GM23338 (cell line): ENCODE results near the gene VGLL4. TPM values are rescaled to one million over a fixed set of nuclear protein-coding genes. Genes with fewer than 3 reads are reported as not detected.

Experiments
- ATAC-seq: fragments of 200-7000 bp; cut with Tn5 transposase; 3 replicates; pipeline ENCODE4 v1.9.1; 2020
- DNase-seq: peaks from one replicate; pipeline ENCODE4 v3.0.0-alpha.2; 2015; ENCODE audit warnings: low spot score
- H2AFZ ChIP-seq: fragments of 200-600 bp; sonication (generic); 2 replicates; pipeline ENCODE4 v1.8.0; 2016; ENCODE audit warnings: antibody characterized with exemption, mild to moderate bottlenecking, moderate library complexity
- H3F3A ChIP-seq: fragments of 200-600 bp; sonication (generic); replicated peaks from 2 replicates; pipeline ENCODE4 v1.8.0; 2017; ENCODE audit warnings: antibody characterized with exemption, mixed run types, low read depth
- H3K27ac ChIP-seq: fragments of 200-600 bp; sonication (generic); 2 replicates; pipeline ENCODE4 v1.6.1; 2016; ENCODE audit warnings: low read depth
- H3K27me3 ChIP-seq: fragments of 200-600 bp; sonication (generic); 2 replicates; pipeline ENCODE4 v1.8.0; 2016; ENCODE audit warnings: mild to moderate bottlenecking, mixed run types, moderate library complexity; ENCODE audit not compliant: insufficient read depth
- H3K36me3 ChIP-seq: fragments of 200-600 bp; sonication (generic); 2 replicates; pipeline ENCODE4 v1.8.0; 2016; ENCODE audit warnings: mild to moderate bottlenecking; ENCODE audit not compliant: insufficient read depth
- H3K4me1 ChIP-seq: fragments of 200-600 bp; sonication (generic); 2 replicates; pipeline ENCODE4 v1.8.0; 2016; ENCODE audit warnings: mild to moderate bottlenecking, moderate library complexity; ENCODE audit not compliant: insufficient read depth
- H3K4me2 ChIP-seq: fragments of 200-600 bp; sonication (generic); 2 replicates; pipeline ENCODE4 v1.7.1; 2017; ENCODE audit warnings: mixed run types
- H3K4me3 ChIP-seq: fragments of 200-600 bp; sonication (generic); 2 replicates; pipeline ENCODE4 v1.6.1; 2016; ENCODE audit warnings: mixed run types
- H3K79me2 ChIP-seq: fragments of 200-600 bp; sonication (generic); replicated peaks from 2 replicates; pipeline ENCODE4 v1.8.0; 2017; ENCODE audit warnings: mild to moderate bottlenecking; ENCODE audit not compliant: insufficient read depth
- H3K9me2 ChIP-seq: fragments of 200-600 bp; sonication (generic); 2 replicates; pipeline ENCODE4 v1.8.0; 2017; ENCODE audit not compliant: insufficient read depth
- H4K20me1 ChIP-seq: fragments of 200-600 bp; sonication (generic); replicated peaks from 2 replicates; pipeline ENCODE4 v1.8.0; 2017; ENCODE audit warnings: mild to moderate bottlenecking; ENCODE audit not compliant: insufficient read depth
- H3K27ac Mint-ChIP-seq: 2 replicates; pipeline ENCODE4 v1.8.0; 2020; ENCODE audit warnings: inconsistent platforms, mild to moderate bottlenecking, moderate library complexity, mixed read lengths
- H3K27me3 Mint-ChIP-seq: 3 replicates; pipeline ENCODE4 v1.8.0; 2022; ENCODE audit warnings: low read depth, mild to moderate bottlenecking, moderate library complexity, mixed read lengths, inconsistent platforms; ENCODE audit not compliant: insufficient read depth, poor library complexity
- H3K36me3 Mint-ChIP-seq: 3 replicates; pipeline ENCODE4 v1.8.0; 2021; ENCODE audit warnings: low read depth, mild to moderate bottlenecking, inconsistent platforms, moderate library complexity, mixed read lengths
- H3K4me1 Mint-ChIP-seq: 3 replicates; pipeline ENCODE4 v1.8.0; 2020; ENCODE audit warnings: mild to moderate bottlenecking, inconsistent platforms, mixed read lengths
- H3K4me3 Mint-ChIP-seq: 3 replicates; pipeline ENCODE4 v1.8.0; 2021; ENCODE audit warnings: moderate library complexity, mild to moderate bottlenecking, inconsistent platforms, mixed read lengths
- H3K9me3 Mint-ChIP-seq: 3 replicates; pipeline ENCODE4 v1.8.0; 2020; ENCODE audit warnings: moderate library complexity, mild to moderate bottlenecking, inconsistent platforms, mixed read lengths
- ETS1 ChIP-seq: IDR thresholded peaks from 2 replicates; pipeline ENCODE4 v1.6.1; 2016; ENCODE audit warnings: antibody characterized with exemption
- EZH2 ChIP-seq: fragments of 200-600 bp; sonication (generic); IDR thresholded peaks from one replicate; pipeline ENCODE4 v1.8.0; 2017; ENCODE audit warnings: antibody characterized with exemption, mild to moderate bottlenecking, low read depth; ENCODE audit not compliant: unreplicated experiment
- EZH2phosphoT487 ChIP-seq: fragments of 200-600 bp; sonication (generic); IDR thresholded peaks from one replicate; pipeline ENCODE4 v1.8.1; 2018; ENCODE audit warnings: antibody characterized with exemption; ENCODE audit not compliant: unreplicated experiment
- STAT1 ChIP-seq: IDR thresholded peaks from one replicate; pipeline ENCODE4 v1.6.1; 2016; ENCODE audit warnings: antibody characterized with exemption; ENCODE audit not compliant: unreplicated experiment
- ZNF462 ChIP-seq: fragments of 250-450 bp; sonication (Bioruptor Pico); IDR thresholded peaks from 2 replicates; pipeline ENCODE4 v1.5.0; 2020; ENCODE audit warnings: mild to moderate bottlenecking, moderate library complexity
- polyA plus RNA-seq: library from polyadenylated mRNA; unstranded; fragments of >200 nt; fragmentation: Nextera tagmentation; extraction: Ambion mirVana; gene quantifications from 2 replicates; pipeline ENCODE4 v1.2.1, GENCODE V29; 2016
- total RNA-seq: library from RNA; depleted of rRNA; stranded (reverse); fragments of >200 nt; shearing (Covaris generic); gene quantifications from 2 replicates; pipeline ENCODE4 v1.2.3, GENCODE V29; 2014

VGLL4 gene
- total and polyA plus RNA-seq, 2 experiments from 2014 or later: 20.8 to 45.9 TPM

GRCh38 chr3:11660242-11660641 lies 16.5 kb upstream of the VGLL4 start (continued):
- TF ChIP-seq ZNF462: no peak

- Mint-ChIP-seq H3K27me3 (no peaks in the 10 kb centered on the region), H3K4me3 (no peak overlapping the region), H3K36me3 (no peaks in the 10 kb centered on the region), H3K4me1 (peaks cover 32% of the 10 kb centered on the region), H3K27ac (no peak overlapping the region), H3K9me3 (no peaks in the 10 kb centered on the region)
- H3K4me2 ChIP-seq: no peak overlapping the region
- H3K27me3 ChIP-seq: no peaks in the 10 kb centered on the region
- H3K9me2 ChIP-seq: no peaks in the 10 kb centered on the region
- no peak overlapping the region for H2AFZ ChIP-seq
- ATAC-seq (no peak), DNase-seq (no peak)
- H3K4me3 ChIP-seq: no peak overlapping the region
- H3K36me3 ChIP-seq: no peaks in the 10 kb centered on the region
- no peaks in the 10 kb centered on the region for H3F3A ChIP-seq
- no peaks in the 10 kb centered on the region; the same call in none of the 2 replicates for H3K79me2 ChIP-seq
- no peaks in the 10 kb centered on the region for H4K20me1 ChIP-seq
- H3K4me1 ChIP-seq: peaks cover 28% of the 10 kb centered on the region
- H3K27ac ChIP-seq: no peak overlapping the region
- TF ChIP-seq ETS1 (no peak), STAT1 (no peak), EZH2phosphoT487 (no peak), ZNF462 (no peak), EZH2 (no peak)
Observed at GRCh38 chr3:11658180-11658579, 14.5 kb upstream of the VGLL4 start.
